Putamen (tissue), 1 donor: ENCODE results near the gene RAP2A.

ENCODE experiments used
- DNase-seq: peaks from one replicate; pipeline ENCODE4 v3.0.0-alpha.2; 2016; ENCODE audit warnings: low spot score

RAP2A gene

GRCh38 chr13:97422118-97423054 is 11.6 kb upstream of the RAP2A start:
- no peak for DNase-seq

GRCh38 chr13:97423300-97424045 is 10.5 kb upstream of the RAP2A start:
- DNase-seq: no peak

- no peak for DNase-seq
These were observed 8.4 kb upstream of the RAP2A start for GRCh38 chr13:97425590-97425989.

GRCh38 chr13:97426695-97427094 is 7.3 kb upstream of the RAP2A start:
- no peak for DNase-seq

GRCh38 chr13:97429681-97430081 is 4.3 kb upstream of the RAP2A start:
- peak; percentile 68 for DNase-seq

- DNase-seq: peak; percentile 23
These were observed 3.7 kb upstream of the RAP2A start for GRCh38 chr13:97430296-97430695.

GRCh38 chr13:97431171-97431764 is 2.7 kb upstream of the RAP2A start:
- no peak for DNase-seq

- DNase-seq: no peak
These were observed 1.6 kb upstream of the RAP2A start for GRCh38 chr13:97432232-97432916.

GRCh38 chr13:97432917-97433726 is 847 bp upstream of the RAP2A start:
- DNase-seq: peak; percentile 100

- DNase-seq: peak; percentile 26
These were observed 630 bp downstream of the RAP2A start for GRCh38 chr13:97434397-97435201.

- no peak for DNase-seq
These were observed 1.4 kb downstream of the RAP2A start for GRCh38 chr13:97435323-97435722.

GRCh38 chr13:97435794-97436193 is 1.8 kb downstream of the RAP2A start:
- no peak for DNase-seq

GRCh38 chr13:97436845-97437244 is 2.9 kb downstream of the RAP2A start:
- no peak for DNase-seq

GRCh38 chr13:97437729-97438128 is 3.8 kb downstream of the RAP2A start:
- no peak for DNase-seq

GRCh38 chr13:97438856-97439595 is 5.1 kb downstream of the RAP2A start:
- DNase-seq: no peak

- no peak for DNase-seq
These were observed 6.7 kb downstream of the RAP2A start for GRCh38 chr13:97440598-97441170.

- no peak for DNase-seq
These were observed 7.4 kb downstream of the RAP2A start for GRCh38 chr13:97441368-97441767.

- no peak for DNase-seq
These were observed 11.7 kb downstream of the RAP2A start for GRCh38 chr13:97445522-97446187.

- DNase-seq: no peak
These were observed 12.5 kb downstream of the RAP2A start for GRCh38 chr13:97446448-97446847.
